ENCODE measurements around the gene ARID3C.

The ARID3C gene

DNA sequence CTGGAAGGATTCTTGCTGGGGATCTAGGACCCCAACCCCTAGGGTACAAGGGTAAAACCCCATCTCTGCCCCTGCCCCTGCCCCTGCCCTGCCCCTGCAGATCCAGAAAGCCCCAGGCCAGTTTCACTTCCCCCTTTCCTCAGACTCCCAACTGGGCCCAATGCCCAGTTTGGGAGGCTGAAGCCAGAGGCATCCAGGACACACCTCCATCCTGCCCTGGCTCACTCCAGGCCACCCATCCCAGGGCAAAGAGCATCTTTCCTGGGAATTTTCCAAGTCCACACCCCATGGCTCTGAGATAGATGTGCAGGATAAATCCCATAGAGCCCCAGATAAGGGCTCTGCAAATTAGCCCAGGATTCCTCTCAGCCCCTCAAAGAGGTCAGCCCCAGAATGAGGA lies 56.8 kb downstream of the ARID3C start:
- TF ChIP-seq, protein P1, sequence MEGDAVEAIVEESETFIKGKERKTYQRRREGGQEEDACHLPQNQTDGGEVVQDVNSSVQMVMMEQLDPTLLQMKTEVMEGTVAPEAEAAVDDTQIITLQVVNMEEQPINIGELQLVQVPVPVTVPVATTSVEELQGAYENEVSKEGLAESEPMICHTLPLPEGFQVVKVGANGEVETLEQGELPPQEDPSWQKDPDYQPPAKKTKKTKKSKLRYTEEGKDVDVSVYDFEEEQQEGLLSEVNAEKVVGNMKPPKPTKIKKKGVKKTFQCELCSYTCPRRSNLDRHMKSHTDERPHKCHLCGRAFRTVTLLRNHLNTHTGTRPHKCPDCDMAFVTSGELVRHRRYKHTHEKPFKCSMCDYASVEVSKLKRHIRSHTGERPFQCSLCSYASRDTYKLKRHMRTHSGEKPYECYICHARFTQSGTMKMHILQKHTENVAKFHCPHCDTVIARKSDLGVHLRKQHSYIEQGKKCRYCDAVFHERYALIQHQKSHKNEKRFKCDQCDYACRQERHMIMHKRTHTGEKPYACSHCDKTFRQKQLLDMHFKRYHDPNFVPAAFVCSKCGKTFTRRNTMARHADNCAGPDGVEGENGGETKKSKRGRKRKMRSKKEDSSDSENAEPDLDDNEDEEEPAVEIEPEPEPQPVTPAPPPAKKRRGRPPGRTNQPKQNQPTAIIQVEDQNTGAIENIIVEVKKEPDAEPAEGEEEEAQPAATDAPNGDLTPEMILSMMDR (IDR thresholded peaks at IDR 0.05; ENCODE audit: low read depth, low read length, missing control alignments), result no peak
- DNase-seq (ENCODE audit: extremely low read depth, low read depth), result no peak
- no peak overlapping the region for H3K4me3 ChIP-seq (replicated peaks; ENCODE audit: low read depth, low read length)

DNA sequence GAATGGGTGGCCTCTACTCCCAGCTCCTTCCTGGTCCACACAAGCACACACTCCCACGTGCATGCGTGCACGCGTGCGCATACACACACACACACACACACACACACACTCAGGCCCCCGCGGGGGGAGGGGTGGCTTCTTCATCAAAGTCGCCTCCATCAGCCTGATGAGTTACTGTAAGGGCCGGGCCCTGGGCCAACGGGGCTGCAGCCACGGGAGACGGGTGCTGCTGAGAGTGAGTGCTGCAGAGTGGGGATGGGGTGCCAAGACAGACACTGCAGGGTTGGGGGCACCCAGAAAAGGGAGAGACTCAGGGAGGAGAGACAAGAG lies 57.4 kb downstream of the ARID3C start:
- DNase-seq (ENCODE audit: extremely low read depth, low read depth), result no peak
- TF ChIP-seq, protein P1 (IDR thresholded peaks at IDR 0.05; ENCODE audit: low read depth, low read length, missing control alignments), result no peak
- no peak overlapping the region for H3K4me3 ChIP-seq (replicated peaks; ENCODE audit: low read depth, low read length)

Data from HFF-Myc (cell line).